Muscle of arm (tissue), 12 donors: Measurements from ENCODE around the gene PIK3CD. TPM values are rescaled to one million over a fixed set of nuclear protein-coding genes. Genes with fewer than 3 reads are reported as not detected.
"Not testable (repeated sequence)": the region's sequence is repeated elsewhere in the genome, so short reads cannot be mapped to it uniquely, and the experiment has no call there.

Experiments
- DNase-seq: peaks from one replicate; pipeline ENCODE4 v3.0.0-alpha.2; 2013
- polyA plus RNA-seq, 12 donors: library from polyadenylated mRNA; unstranded; fragments of 120-200 nt; gene quantifications; one replicate each; pipeline ENCODE4 v1.2.1, GENCODE V29; 2013; ENCODE audit not compliant: insufficient read length in 12 of 12

The PIK3CD gene
- polyA plus RNA-seq, 12 donors = 1.4 to 7.6 (median 2.6) TPM; not detected in 1

DNA sequence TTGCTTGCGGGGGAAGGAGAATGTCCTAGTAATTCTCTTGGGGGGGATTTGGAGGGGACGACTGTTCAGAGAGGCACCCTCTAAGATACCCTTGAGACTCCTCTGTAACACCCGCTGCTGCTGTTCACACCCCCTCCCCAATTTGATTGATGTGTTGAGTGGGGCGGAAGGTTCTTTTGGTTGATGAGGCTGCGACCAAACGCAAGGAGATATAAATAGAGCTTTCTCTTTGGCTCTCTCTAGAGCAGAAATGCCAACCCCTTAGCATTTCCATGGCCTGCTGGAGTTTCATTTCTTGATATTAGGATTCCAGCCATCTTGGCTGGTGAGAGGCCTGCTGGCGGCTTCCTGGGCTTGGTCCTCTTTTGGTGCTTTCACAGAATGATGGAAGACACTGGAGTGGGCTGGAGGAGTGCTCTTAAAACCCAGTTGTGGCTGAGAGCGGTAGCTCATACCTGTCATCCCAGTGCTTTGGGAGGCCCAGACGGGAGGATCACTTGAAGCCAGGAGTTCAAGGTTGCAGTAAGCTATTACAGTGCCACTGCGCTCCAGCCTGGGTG lies 2.0 kb downstream of the PIK3CD start:
- no peak for DNase-seq

- no peak for DNase-seq
Measured at GRCh38 chr1:9654051-9654833, 2.7 kb downstream of the PIK3CD start.

GRCh38 chr1:9654834-9655723 lies 3.5 kb downstream of the PIK3CD start:
- no peak for DNase-seq

DNA sequence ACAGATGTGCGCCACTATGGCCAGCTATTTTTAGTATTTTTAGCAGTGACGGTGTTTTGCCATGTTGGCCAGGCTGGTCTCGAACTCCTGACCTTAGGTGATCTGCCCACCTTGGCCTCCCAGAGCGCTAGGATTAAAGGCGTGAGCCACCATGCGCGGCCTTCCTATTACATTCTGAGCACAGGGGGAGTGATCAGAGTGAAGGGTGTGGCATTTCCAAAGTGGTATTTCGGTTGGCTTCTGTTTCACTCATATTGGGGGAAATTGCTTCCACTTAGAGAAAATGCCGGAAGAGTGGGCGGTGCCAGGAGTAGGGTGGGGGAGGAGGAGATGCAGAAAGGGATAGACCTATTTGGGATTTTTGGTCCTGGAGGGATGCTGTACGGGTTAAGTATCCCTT lies 4.3 kb downstream of the PIK3CD start:
- DNase-seq = no peak

DNA sequence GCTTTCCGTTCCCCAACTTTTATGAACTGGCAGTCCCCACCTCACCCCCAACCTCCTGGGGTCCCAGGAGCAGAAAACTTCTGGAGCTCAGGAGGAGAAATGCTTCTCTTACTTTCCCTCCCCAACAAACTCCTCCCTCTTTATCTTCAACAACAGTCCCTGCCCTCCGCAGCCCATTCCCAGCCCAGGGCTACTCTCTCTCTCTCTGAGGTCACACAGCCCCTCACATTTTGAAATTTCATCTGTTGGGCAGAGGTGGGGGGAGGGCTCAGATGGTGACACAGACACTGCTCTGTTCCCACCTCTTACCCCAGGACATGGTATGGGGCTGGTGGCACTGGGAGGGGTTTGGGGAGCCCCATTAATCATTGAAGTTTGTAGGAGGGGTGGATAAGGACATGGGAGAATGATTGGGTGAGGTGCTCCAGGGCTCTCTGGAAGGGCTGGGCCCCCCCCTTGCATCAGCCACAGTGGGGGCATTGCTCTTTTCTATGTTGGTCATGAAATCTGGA lies 6.0 kb downstream of the PIK3CD start:
- no peak for DNase-seq

DNA sequence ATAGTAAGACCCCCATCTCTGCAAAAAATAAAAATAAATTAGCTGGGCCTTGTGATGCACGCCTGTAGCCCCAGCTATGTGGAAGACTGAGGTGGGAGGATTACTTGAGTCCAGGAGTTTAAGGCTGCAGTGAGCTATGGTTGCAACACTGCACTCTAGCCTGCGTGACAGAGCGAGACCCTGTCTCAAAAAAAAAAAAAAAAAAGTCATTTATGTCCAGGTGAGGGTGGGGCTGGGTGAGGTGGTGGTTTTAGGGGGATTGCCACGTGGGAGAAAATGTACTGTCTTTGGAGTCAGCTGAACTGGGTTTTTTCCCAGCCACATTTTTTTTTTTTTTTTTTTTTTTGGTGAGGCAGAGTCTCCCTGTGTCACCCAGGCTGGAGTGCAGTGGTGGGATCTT lies 6.7 kb downstream of the PIK3CD start:
- no peak for DNase-seq

DNA sequence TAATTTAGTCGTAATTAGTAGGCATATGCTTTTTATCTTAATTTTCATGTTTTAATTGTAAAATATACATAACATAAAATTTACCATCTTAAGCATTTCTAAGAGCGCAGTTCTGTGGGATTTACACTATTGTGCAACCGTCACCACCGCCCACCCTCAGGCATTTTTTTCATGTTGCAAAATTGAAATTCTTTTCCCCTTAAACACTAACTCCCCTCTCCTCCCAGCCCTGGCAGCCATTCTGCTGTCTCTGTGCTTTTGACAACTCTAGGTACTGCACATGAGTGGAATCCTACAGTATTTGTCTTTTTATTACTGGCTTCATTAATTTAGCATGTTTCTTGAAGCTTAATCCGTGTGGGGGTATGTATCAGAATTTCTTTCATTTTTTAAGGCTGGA lies 7.8 kb downstream of the PIK3CD start:
- no peak for DNase-seq

GRCh38 chr1:9663257-9663656 lies 11.7 kb downstream of the PIK3CD start:
- no peak for DNase-seq

DNA sequence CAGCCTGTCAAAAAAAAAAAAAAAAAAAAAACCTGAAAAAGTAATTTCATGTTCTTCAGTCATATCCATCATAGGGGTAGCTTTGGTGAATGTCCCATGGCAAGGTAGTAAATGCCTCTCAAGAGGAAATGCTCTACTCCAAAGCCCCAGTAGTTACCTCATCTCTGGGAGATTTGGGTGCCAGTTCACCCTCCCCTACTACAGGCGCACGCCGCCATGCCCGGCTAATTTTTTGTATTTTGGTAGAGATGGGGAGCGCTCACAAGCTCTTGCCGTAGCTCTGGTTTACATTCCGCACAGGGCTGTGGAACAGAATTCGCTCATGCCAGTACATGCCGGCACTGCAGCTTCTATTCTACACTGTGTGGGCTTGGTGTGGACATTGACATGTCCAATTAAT lies 13.7 kb downstream of the PIK3CD start:
- DNase-seq = no peak

DNA sequence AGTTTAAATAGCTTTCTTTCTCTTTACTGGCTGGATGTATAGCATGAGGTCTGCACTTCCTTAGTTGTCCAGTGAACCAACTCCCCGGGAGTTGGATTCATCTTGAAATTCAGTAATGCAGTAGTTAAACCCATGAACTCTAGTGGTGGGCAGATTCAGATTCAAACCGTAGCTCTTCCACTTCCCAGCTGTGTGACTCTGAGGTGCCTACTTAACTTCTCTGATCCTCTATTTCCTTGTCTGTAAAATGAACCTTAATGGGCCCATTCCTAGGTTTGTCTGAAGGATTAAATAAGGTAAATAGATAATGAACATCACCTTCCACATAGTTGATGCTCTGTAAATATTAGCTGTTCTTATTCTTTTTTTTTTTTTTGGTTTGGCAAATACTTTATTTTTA lies 16.5 kb downstream of the PIK3CD start:
- DNase-seq = no peak

GRCh38 chr1:9670085-9670484 lies 18.6 kb downstream of the PIK3CD start:
- DNase-seq = no peak

DNA sequence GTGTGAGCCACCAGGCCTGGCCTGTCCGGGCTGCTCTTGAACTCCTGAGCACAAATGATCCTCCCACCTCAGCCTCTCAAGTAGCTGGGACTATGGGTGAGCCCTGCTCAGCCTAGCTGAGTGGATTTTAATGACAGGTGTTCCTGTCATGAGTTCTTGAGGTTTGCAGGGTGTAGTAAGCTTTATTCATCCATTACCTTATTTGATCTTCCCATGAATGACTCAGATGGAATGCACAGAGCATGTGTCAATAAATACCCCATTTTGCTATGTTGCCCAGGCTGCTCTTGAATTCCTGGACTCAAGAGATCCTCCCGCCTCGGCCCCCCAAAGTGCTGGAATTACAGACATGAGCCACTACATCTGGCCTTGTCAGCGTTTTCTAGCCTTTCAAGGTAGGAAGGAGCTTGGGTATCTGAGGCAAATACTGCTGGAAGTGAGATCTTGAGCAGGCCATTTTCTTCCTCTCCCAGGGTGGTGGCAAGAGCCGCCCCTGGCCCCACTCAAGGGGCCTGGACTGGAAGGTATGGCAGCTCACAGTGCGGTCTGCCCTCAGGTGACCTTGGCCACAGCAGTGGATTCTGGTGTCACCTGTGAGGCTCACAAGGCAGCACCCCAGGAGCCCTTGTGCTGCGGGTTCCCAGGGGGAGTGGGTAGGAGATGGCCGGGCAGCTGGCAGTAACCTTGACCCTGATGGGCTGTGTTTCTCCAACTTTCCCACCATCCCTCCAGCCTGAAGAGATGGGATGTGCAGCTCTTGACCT lies 20.0 kb downstream of the PIK3CD start:
- no peak for DNase-seq

DNA sequence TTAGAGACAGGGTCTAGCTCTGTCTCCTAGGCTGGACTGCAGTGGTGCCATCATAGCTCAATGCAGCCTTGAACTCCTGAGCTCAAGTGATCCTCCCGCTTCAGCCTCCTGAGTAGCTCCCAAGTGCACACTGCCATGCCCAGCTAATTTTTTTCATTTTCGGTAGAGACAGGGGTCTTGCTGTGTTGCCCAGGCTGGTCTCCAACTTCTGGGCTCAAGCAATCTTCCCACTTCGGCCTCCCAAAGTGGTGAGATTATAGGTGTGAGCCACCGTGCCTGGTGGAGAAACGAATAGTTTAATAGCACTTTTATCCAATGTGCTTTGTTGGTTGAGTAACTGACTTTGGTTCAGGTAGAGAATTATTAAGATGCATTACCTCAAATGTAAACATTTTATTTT lies 20.9 kb downstream of the PIK3CD start:
- DNase-seq = no peak

DNA sequence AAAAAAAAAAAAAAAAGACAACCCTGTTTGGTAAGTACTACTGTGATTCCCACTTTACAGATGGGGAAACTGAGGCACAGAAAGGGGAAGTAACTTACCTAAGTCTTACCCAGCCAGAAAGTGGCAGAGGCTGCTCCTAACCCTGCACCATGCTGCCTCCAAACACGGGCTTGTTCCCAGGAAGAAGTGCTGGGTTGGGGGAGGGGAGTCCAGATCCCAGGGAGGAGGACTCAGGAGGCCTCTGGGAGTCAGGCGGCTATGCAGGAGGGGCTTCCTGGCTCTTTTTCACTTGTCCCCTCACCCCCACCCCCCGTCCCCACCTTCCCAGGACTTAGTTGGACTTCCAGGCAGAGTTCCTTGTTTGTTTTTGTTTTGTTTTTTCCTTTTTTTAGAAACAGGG lies 23.9 kb downstream of the PIK3CD start:
- no peak for DNase-seq

- not testable (repeated sequence) for DNase-seq
Measured at GRCh38 chr1:9676128-9676527, 24.6 kb downstream of the PIK3CD start.

GRCh38 chr1:9676815-9677393 lies 25.4 kb downstream of the PIK3CD start:
- no peak for DNase-seq

- DNase-seq = no peak
Measured at GRCh38 chr1:9680091-9680490, 28.6 kb downstream of the PIK3CD start.

GRCh38 chr1:9680828-9681227 lies 29.3 kb downstream of the PIK3CD start:
- no peak for DNase-seq

DNA sequence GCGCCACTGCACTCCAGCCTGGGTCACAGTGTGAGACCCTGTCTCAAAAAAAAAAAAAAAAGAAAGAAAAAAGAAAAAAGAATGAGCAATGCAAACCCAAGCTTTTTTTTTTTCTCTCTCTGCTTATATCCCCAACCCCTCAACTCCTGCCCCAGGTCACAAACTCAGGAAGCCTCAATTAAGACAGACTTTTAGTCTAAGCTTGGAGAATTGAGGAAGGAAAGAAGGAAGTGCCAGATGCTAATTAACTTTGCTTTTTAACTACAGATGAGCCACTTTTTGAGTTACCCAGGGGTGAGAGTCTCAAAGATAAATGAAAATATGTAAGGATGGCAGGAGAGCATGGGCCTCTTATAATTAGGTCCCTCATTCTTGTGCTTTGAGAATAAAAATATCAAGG lies 33.3 kb downstream of the PIK3CD start:
- DNase-seq = no peak

- DNase-seq = no peak
Measured at GRCh38 chr1:9687120-9687873, 35.8 kb downstream of the PIK3CD start.
